Omental fat pad (tissue), 4 donors: Measurements from ENCODE around the gene CACNA2D4. TPM values are rescaled to one million over a fixed set of nuclear protein-coding genes. Genes with fewer than 3 reads are reported as not detected.

Experiments used
- ATAC-seq: fragments of 150-250 bp; one replicate; pipeline ENCODE4 v1.9.1; 2016; ENCODE audit warnings: mild to moderate bottlenecking, moderate library complexity; ENCODE audit not compliant: low FRiP score
- DNase-seq: peaks from one replicate; pipeline ENCODE4 v3.0.0-alpha.2; 2019; ENCODE audit warnings: low spot score
- total RNA-seq, 4 donors: library from RNA; depleted of rRNA; stranded (reverse); fragments of >200 nt; gene quantifications; one replicate each; pipeline ENCODE4 v1.1.0, GENCODE V29; 2016
- TF ChIP-seq, protein P1 (sequence below), 3 donors: fragments of 450-650 bp; IDR thresholded peaks; one replicate each; pipeline ENCODE4 v1.5.1; 2016 to 2017; ENCODE audit warnings: antibody characterized with exemption in 3 of 3, mild to moderate bottlenecking in 3 of 3, moderate library complexity in 2 of 3

CACNA2D4 gene
- total RNA-seq, 4 donors from 2014 or later = 3.9 to 13.0 (median 6.8) TPM

GRCh38 chr12:1936406-1937320 lies 18.2 kb upstream of the CACNA2D4 start:
- TF ChIP-seq, protein P1, sequence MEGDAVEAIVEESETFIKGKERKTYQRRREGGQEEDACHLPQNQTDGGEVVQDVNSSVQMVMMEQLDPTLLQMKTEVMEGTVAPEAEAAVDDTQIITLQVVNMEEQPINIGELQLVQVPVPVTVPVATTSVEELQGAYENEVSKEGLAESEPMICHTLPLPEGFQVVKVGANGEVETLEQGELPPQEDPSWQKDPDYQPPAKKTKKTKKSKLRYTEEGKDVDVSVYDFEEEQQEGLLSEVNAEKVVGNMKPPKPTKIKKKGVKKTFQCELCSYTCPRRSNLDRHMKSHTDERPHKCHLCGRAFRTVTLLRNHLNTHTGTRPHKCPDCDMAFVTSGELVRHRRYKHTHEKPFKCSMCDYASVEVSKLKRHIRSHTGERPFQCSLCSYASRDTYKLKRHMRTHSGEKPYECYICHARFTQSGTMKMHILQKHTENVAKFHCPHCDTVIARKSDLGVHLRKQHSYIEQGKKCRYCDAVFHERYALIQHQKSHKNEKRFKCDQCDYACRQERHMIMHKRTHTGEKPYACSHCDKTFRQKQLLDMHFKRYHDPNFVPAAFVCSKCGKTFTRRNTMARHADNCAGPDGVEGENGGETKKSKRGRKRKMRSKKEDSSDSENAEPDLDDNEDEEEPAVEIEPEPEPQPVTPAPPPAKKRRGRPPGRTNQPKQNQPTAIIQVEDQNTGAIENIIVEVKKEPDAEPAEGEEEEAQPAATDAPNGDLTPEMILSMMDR (IDR thresholded peaks at IDR 0.05) = no peak
- DNase-seq (no peak), ATAC-seq (peak; percentile 89)

GRCh38 chr12:1935700-1936378 lies 17.4 kb upstream of the CACNA2D4 start:
- TF ChIP-seq, protein P1 (IDR thresholded peaks at IDR 0.05) = no peak
- ATAC-seq (no peak), DNase-seq (no peak)

DNA sequence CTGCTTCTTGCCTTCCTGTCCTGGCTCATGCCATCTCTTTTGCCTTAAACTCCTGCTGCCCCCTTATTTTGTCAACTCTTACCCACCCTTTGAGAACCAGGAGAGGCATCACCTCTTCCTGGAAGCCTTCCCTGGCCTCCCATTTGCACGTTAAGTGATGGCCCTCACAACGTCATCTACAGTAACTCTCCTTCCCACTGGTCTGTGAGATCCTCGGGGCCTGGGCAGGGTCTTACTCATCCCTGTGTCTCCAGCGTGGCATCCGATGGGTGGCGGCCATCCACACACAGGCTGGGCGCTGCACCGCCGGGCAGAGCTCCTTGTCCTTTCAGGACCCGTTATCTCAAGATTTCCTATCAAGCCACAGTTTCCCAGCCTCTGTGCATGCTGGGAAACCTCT lies 16.8 kb upstream of the CACNA2D4 start:
- TF ChIP-seq, protein P1 (IDR thresholded peaks at IDR 0.05) = no peak
- no peak for DNase-seq
- ATAC-seq = no peak

GRCh38 chr12:1934831-1935230 lies 16.4 kb upstream of the CACNA2D4 start:
- TF ChIP-seq, protein P1 (IDR thresholded peaks at IDR 0.05) = no peak
- no peak for DNase-seq
- no peak for ATAC-seq

DNA sequence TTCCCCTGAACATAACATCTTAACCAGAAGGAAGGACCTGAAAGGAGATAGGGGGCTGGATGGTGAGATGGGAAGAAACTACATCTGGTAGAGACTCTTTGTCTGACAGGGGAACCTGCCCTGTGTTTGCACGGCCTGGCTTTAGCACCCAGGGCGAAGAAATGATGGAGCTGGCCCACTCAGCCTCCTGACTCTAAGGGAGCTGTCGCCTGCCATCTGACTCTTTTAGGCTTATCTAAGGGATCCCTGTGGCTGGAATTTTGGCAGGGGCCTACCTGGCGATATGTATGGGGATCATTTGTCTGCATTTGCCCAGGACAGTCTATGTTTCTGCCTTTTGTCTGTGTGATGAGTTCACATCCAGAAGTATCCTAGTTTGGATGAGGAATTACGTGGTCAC lies 15.6 kb upstream of the CACNA2D4 start:
- no peak for DNase-seq
- ATAC-seq = no peak
- TF ChIP-seq, protein P1 (IDR thresholded peaks at IDR 0.05) = no peak

DNA sequence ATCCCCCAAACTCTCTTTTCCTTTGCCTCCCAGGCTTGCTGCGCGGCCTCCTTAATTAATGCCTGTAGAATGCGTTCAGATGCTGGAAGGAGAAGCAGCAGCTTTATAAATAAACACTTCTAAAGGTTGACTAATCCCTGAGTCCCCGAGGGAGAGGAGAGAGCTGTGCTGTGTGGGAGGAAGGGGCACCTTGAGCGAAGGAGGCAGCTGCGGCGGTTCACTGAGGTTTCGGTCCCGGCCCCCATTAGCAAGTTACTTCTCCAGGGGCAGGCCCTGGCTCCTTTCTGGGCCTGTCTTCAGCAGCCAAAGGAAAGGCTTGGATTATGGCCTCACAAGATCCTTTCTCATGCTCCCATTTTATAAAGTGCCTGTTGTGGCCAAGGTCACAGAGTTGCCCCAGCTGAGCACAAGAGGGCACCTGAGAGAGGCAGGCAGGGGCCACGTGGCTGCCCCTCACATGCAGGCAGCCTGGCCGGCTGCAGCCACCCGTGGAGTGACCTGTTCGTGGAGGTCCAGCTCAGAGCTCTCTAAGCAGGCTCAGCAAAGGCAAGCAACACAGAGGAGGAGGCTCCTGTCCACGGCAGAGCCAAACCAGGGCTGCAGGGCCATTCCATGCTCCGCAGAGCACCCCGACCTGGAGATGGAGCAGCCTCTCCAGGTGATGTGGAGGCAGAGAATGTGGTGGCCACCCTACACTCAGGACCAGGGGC lies 15.0 kb upstream of the CACNA2D4 start:
- TF ChIP-seq, protein P1 (IDR thresholded peaks at IDR 0.05) = no peak
- no peak for DNase-seq
- no peak for ATAC-seq
